Measurements from ENCODE around the gene AGT. TPM values are rescaled to one million over a fixed set of nuclear protein-coding genes. Genes with fewer than 3 reads are reported as not detected.

Gene AGT
- total RNA-seq, 1 experiment from 2014 or later: not detected

GRCh38 chr1:230679825-230680224 lies 34.1 kb downstream of the AGT start:
- Histone ChIP-seq H3K36me3 (ENCODE audit: low read depth) (peaks cover 13% of the 10 kb centered on the region), H4K20me1 (ENCODE audit: insufficient read depth) (peaks cover 4% of the 10 kb centered on the region; the same call in 1 of the 2 replicates), H3F3A (ENCODE audit: insufficient read depth, low read depth) (peaks cover 29% of the 10 kb centered on the region), H3K79me2 (ENCODE audit: low read depth) (no peaks in the 10 kb centered on the region), H2AFZ (no peak overlapping the region), H3K9me3 (ENCODE audit: insufficient read depth, low read depth) (no peaks in the 10 kb centered on the region), H3K27me3 (ENCODE audit: insufficient read depth, low read depth) (no peaks in the 10 kb centered on the region), H3K27ac (no peak overlapping the region), H3K9me2 (ENCODE audit: insufficient read depth) (no peaks in the 10 kb centered on the region), H3K4me2 (no peak overlapping the region), H3K4me3 (no peak overlapping the region), H3K4me1 (replicated peaks; ENCODE audit: insufficient read depth) (peaks cover 40% of the 10 kb centered on the region)
- ChIA-PET POLR2A (ENCODE audit: unreplicated experiment) (no interaction called here), CTCF (no interaction called here)
- intact Hi-C loops (cut with micrococcal nuclease; ENCODE audit: unreplicated experiment): loop anchor here (2.0 to 5.0 kb wide), 3 partner anchors 87 to 299 kb away; partner anchors contain the start of genes ARV1 and TTC13
- TF ChIP-seq, protein P1, sequence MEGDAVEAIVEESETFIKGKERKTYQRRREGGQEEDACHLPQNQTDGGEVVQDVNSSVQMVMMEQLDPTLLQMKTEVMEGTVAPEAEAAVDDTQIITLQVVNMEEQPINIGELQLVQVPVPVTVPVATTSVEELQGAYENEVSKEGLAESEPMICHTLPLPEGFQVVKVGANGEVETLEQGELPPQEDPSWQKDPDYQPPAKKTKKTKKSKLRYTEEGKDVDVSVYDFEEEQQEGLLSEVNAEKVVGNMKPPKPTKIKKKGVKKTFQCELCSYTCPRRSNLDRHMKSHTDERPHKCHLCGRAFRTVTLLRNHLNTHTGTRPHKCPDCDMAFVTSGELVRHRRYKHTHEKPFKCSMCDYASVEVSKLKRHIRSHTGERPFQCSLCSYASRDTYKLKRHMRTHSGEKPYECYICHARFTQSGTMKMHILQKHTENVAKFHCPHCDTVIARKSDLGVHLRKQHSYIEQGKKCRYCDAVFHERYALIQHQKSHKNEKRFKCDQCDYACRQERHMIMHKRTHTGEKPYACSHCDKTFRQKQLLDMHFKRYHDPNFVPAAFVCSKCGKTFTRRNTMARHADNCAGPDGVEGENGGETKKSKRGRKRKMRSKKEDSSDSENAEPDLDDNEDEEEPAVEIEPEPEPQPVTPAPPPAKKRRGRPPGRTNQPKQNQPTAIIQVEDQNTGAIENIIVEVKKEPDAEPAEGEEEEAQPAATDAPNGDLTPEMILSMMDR (conservative IDR thresholded peaks at IDR 0.05): no peak
- no peak for TF ChIP-seq EZH2 (IDR thresholded peaks at IDR 0.05; ENCODE audit: low read depth)
- BruUV-seq (replicated peaks): no TSS peak
- no peak for DNase-seq

- no peaks in the 10 kb centered on the region for H4K20me1 ChIP-seq (ENCODE audit: insufficient read depth)
- H3K36me3 ChIP-seq (ENCODE audit: low read depth): peaks cover 12% of the 10 kb centered on the region
- H3K27ac ChIP-seq: no peak overlapping the region
- H3K4me3 ChIP-seq: no peak overlapping the region
- DNase-seq: no peak
- CTCF ChIA-PET: interaction anchor here (0.6 kb wide), 2 partner anchors 13 to 34 kb away, joined by 3 read pairs; partner anchors contain the start of gene AGT
- TF ChIP-seq, protein P1 (conservative IDR thresholded peaks at IDR 0.05): no peak
- no peak for TF ChIP-seq EZH2 (IDR thresholded peaks at IDR 0.05; ENCODE audit: low read depth)
- H3K9me2 ChIP-seq (ENCODE audit: insufficient read depth): no peaks in the 10 kb centered on the region
- POLR2A ChIA-PET (ENCODE audit: unreplicated experiment): no interaction called here
- no peaks in the 10 kb centered on the region for H3K9me3 ChIP-seq (ENCODE audit: insufficient read depth, low read depth)
- H3K79me2 ChIP-seq (ENCODE audit: low read depth): no peaks in the 10 kb centered on the region
- H3K27me3 ChIP-seq (ENCODE audit: insufficient read depth, low read depth): no peaks in the 10 kb centered on the region
- peaks cover 33% of the 10 kb centered on the region for H3K4me1 ChIP-seq (replicated peaks; ENCODE audit: insufficient read depth)
- intact Hi-C loops (cut with micrococcal nuclease; ENCODE audit: unreplicated experiment): no loop called here
- H3F3A ChIP-seq (ENCODE audit: insufficient read depth, low read depth): peaks cover 24% of the 10 kb centered on the region
- no peak overlapping the region for H2AFZ ChIP-seq
- no peak overlapping the region for H3K4me2 ChIP-seq
- BruUV-seq (replicated peaks): no TSS peak
Measured at GRCh38 chr1:230679192-230679591, 34.7 kb downstream of the AGT start.

- H3K4me1 ChIP-seq (replicated peaks; ENCODE audit: insufficient read depth): peaks cover 13% of the 10 kb centered on the region
- peaks cover 9% of the 10 kb centered on the region; the same call in 1 of the 2 replicates for H3F3A ChIP-seq (ENCODE audit: insufficient read depth, low read depth)
- POLR2A ChIA-PET (ENCODE audit: unreplicated experiment): no interaction called here
- TF ChIP-seq, protein P1 (conservative IDR thresholded peaks at IDR 0.05): no peak
- TF ChIP-seq EZH2 (IDR thresholded peaks at IDR 0.05; ENCODE audit: low read depth): no peak
- H3K36me3 ChIP-seq (ENCODE audit: low read depth): peaks cover 7% of the 10 kb centered on the region; the same call in 1 of the 2 replicates
- intact Hi-C loops (cut with micrococcal nuclease; ENCODE audit: unreplicated experiment): no loop called here
- H3K4me2 ChIP-seq: no peak overlapping the region
- no peak overlapping the region for H2AFZ ChIP-seq
- no peak overlapping the region for H3K27ac ChIP-seq
- H4K20me1 ChIP-seq (ENCODE audit: insufficient read depth): no peaks in the 10 kb centered on the region
- no peaks in the 10 kb centered on the region for H3K79me2 ChIP-seq (ENCODE audit: low read depth)
- H3K27me3 ChIP-seq (ENCODE audit: insufficient read depth, low read depth): no peaks in the 10 kb centered on the region
- no peaks in the 10 kb centered on the region for H3K9me2 ChIP-seq (ENCODE audit: insufficient read depth)
- H3K4me3 ChIP-seq: no peak overlapping the region
- DNase-seq: no peak
- CTCF ChIA-PET: no interaction called here
- H3K9me3 ChIP-seq (ENCODE audit: insufficient read depth, low read depth): no peaks in the 10 kb centered on the region
- BruUV-seq (replicated peaks): no TSS peak
Measured at GRCh38 chr1:230677200-230677599, 36.7 kb downstream of the AGT start.

Measured in PC-9 (cell line).